Measurements from ENCODE around the gene FNDC11. TPM values are rescaled to one million over a fixed set of nuclear protein-coding genes. Genes with fewer than 3 reads are reported as not detected.

Gene FNDC11
- total RNA-seq, 1 experiment from 2014 or later: 0.48 TPM

DNA sequence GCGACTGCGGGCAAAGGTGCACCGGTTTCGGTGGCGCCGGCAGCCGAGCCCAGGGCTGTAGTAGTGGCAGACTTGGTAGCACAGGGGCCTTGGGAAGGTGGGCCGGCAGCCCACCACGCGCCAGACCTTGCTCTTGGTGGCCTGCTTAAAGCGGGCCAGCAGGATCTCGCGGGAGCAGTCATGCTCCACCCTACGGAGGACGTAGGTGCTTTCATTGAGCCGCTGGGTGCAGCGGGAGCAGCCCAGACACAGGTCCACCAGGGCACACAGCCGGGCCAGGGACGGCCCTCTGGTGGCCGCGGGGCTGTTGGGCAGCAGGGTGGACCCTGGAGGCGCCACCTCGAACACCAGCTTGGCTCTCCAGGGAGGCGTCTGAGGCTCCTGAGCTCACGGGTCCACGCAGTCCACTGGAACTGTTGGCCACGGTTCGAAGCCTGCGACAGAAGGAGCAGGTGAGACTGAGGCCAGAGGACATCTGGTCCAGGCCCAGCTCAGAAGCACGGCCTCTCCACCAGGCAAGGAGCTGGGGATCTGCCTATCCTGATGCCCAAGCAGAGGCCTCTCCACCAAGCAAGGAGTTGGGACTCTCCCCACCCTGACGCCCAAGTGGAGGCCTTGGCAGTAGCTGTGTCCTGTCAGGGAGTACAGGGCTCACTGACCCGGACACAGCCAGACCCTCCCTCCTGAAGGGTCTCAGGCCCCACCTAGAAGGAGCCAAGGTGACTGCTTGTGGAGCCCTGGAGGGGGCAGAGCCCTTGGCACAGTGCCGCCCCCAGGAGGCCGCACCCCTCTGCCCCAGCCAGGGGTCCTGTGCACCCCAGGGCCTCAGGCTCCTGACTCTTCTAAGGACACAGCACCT is 19.1 kb downstream of the FNDC11 start:
- no peak overlapping the region for H3K27ac ChIP-seq (ENCODE audit: low read length)
- H3K9ac ChIP-seq (ENCODE audit: low read length): peak overlapping the region; percentile 80

GRCh38 chr20:63573647-63574131 is 19.7 kb downstream of the FNDC11 start:
- Histone ChIP-seq H4K20me1 (ENCODE audit: insufficient read depth, low read depth, low read length) (0 out of 2 replicates have a peak, but pooled peaks cover 11% of the 10 kb centered on the region), H3K36me3 (ENCODE audit: insufficient read depth, low read length) (no peaks in the 10 kb centered on the region), H3K9me2 (replicated peaks; ENCODE audit: insufficient read depth, low read length) (no peaks in the 10 kb centered on the region), H3K9me3 (ENCODE audit: low read length) (no peaks in the 10 kb centered on the region), H3K27me3 (ENCODE audit: low read length) (no peaks in the 10 kb centered on the region), H2AFZ (ENCODE audit: low read length) (no peak overlapping the region), H3K4me3 (ENCODE audit: low read length) (peak overlapping the region; percentile 90), H3K79me2 (ENCODE audit: low read length) (no peaks in the 10 kb centered on the region), H3K9ac (ENCODE audit: low read length) (peak overlapping the region; percentile 80), H3K27ac (ENCODE audit: low read length) (no peak overlapping the region), H3K4me1 (ENCODE audit: low read length) (peaks cover 12% of the 10 kb centered on the region), H3K4me2 (ENCODE audit: low read depth, low read length, poor library complexity, severe bottlenecking) (peak overlapping the region; percentile 97)
- peak; percentile 60 for DNase-seq

More for the DNA sequence above, 19.1 kb downstream of the FNDC11 start:
- Histone ChIP-seq H3K79me2 (ENCODE audit: low read length) (no peaks in the 10 kb centered on the region), H3K4me1 (ENCODE audit: low read length) (peaks cover 12% of the 10 kb centered on the region), H4K20me1 (ENCODE audit: insufficient read depth, low read depth, low read length) (0 out of 2 replicates have a peak, but pooled peaks cover 11% of the 10 kb centered on the region), H3K9me3 (ENCODE audit: low read length) (no peaks in the 10 kb centered on the region), H2AFZ (ENCODE audit: low read length) (no peak overlapping the region), H3K27me3 (ENCODE audit: low read length) (no peaks in the 10 kb centered on the region), H3K9me2 (replicated peaks; ENCODE audit: insufficient read depth, low read length) (no peaks in the 10 kb centered on the region), H3K4me2 (ENCODE audit: low read depth, low read length, poor library complexity, severe bottlenecking) (peak overlapping the region; percentile 97), H3K36me3 (ENCODE audit: insufficient read depth, low read length) (no peaks in the 10 kb centered on the region), H3K4me3 (ENCODE audit: low read length) (peak overlapping the region; percentile 90)
- peak; percentile 38 for DNase-seq

DNA sequence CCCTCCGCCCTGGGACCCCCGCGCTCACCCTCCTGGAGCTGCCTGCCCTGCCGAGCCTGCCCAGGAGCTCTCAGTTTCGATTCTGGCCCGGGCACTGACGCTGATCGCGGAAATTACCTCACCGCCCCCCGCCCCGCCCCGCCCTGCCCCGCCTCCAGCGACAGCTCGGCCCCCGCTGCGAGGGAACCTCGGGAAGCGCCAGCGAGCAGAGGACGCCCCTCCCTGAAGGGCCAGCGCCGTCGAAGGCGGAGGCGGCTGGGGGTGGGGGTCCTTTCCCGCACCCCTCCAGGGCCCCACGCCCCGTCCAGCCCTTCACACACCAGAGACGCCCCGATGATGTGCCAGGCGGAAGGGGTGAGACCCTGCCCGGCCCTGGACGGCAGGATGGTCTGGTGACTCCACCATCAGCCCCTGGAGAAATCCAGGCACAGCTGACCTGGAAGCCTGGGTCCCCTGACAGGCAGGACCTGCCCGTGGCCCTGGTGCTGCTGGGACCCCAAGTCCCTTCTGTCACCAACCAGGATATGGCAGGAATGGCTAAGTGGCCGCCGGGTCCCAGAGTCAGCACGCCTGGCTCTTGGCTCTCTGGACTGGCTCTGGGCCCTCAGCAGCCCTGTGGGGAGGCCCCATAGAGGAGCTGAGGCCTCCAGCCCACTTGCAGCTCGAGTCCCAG is 20.3 kb downstream of the FNDC11 start, which contains the start of gene HELZ2:
Gene HELZ2 (minus strand): TSS at position 84 of the 673 bp plus-strand sequence. CDS start 1,854 bp downstream, outside the sequence.
- Histone ChIP-seq H4K20me1 (ENCODE audit: insufficient read depth, low read depth, low read length) (0 out of 2 replicates have a peak, but pooled peaks cover 10% of the 10 kb centered on the region), H3K9ac (ENCODE audit: low read length) (peak within 1 kb of the TSS; percentile 80), H3K9me3 (ENCODE audit: low read length) (no peaks in the 10 kb centered on the region), H3K79me2 (ENCODE audit: low read length) (no peaks in the 10 kb centered on the region), H3K4me2 (ENCODE audit: low read depth, low read length, poor library complexity, severe bottlenecking) (peak within 1 kb of the TSS; percentile 97), H3K36me3 (ENCODE audit: insufficient read depth, low read length) (no peaks in the 10 kb centered on the region), H3K4me1 (ENCODE audit: low read length) (peaks cover 12% of the 10 kb centered on the region), H3K9me2 (replicated peaks; ENCODE audit: insufficient read depth, low read length) (no peaks in the 10 kb centered on the region), H2AFZ (ENCODE audit: low read length) (peak within 1 kb of the TSS; percentile 78; the same call in 1 of the 2 replicates), H3K27ac (ENCODE audit: low read length) (no peak within 1 kb of the TSS), H3K27me3 (ENCODE audit: low read length) (no peaks in the 10 kb centered on the region), H3K4me3 (ENCODE audit: low read length) (peak within 1 kb of the TSS; percentile 90)
- peak; percentile 85 for DNase-seq

DNA sequence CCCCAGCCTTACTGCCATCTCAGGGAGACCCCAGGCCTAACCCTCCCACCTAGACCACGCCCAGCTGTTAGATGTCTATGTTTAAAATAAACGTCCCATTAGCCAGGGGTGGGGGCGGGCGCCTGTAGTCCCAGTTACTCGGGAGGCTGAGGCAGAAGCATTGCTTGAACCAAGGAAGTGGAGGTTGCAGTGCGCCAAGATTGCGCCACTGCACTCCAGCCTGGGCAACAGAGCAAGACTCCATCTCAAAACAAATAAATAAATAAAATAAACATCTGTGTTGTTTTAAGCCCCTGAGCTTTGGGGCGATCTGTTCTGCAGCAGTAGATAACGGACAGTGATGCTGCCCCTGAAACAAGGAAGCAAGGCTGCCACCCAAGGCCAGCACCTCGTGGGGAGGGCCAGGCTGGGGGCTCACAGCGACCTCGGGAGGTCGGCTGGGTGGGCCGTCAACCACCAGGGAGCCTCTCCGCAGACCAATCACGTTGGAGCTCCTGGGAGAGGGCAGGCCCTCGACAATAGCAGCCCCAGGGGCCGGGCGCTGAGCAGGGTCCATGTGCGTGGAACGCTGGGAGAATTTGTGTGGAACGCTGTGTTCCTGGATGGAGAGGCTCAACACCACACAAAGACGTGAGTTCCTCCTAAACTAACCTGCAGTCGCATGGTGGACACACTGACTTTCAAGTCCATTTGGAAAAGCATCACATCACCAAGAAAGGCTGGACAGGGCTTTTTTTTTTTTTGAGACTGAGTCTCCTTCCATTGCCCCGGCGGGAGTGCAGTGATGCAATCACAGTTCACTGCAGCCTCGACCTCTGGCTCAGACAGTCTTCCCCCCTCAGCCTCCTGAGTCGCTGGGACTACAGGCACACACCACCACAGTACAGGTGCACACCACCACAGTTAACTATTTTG is 21.1 kb downstream of the FNDC11 start:
- Histone ChIP-seq H3K9ac (ENCODE audit: low read length) (no peak overlapping the region), H3K27ac (ENCODE audit: low read length) (no peak overlapping the region), H3K4me2 (ENCODE audit: low read depth, low read length, poor library complexity, severe bottlenecking) (no peak overlapping the region), H3K4me3 (ENCODE audit: low read length) (no peak overlapping the region), H3K27me3 (ENCODE audit: low read length) (no peaks in the 10 kb centered on the region), H4K20me1 (ENCODE audit: insufficient read depth, low read depth, low read length) (0 out of 2 replicates have a peak, but pooled peaks cover 8% of the 10 kb centered on the region), H2AFZ (ENCODE audit: low read length) (no peak overlapping the region), H3K4me1 (ENCODE audit: low read length) (peaks cover 12% of the 10 kb centered on the region), H3K9me2 (replicated peaks; ENCODE audit: insufficient read depth, low read length) (no peaks in the 10 kb centered on the region), H3K9me3 (ENCODE audit: low read length) (no peaks in the 10 kb centered on the region), H3K36me3 (ENCODE audit: insufficient read depth, low read length) (no peaks in the 10 kb centered on the region), H3K79me2 (ENCODE audit: low read length) (no peaks in the 10 kb centered on the region)
- DNase-seq: no peak

DNA sequence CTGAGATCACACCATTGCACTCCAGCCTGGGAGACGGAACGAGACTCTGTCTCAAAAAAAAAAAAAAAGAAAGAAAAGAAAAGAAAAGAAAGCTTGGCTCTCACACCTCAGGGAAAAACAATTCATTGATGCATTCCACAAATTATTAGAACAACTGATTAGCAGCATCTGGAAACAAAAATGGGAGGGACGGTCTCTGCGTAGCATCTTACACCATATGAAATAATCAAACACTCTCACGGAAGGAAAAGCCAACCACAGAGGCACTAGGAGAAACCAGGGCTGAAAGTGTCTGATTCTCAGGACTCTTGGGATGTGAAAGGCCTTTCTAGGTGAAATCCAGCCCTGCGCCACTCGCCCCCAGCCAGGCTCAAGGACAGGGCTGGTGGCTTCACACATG is 22.4 kb downstream of the FNDC11 start:
- Histone ChIP-seq H3K4me1 (ENCODE audit: low read length) (peaks cover 12% of the 10 kb centered on the region), H3K9me2 (replicated peaks; ENCODE audit: insufficient read depth, low read length) (no peaks in the 10 kb centered on the region), H3K27me3 (ENCODE audit: low read length) (no peaks in the 10 kb centered on the region), H2AFZ (ENCODE audit: low read length) (no peak overlapping the region), H3K4me2 (ENCODE audit: low read depth, low read length, poor library complexity, severe bottlenecking) (no peak overlapping the region), H3K36me3 (ENCODE audit: insufficient read depth, low read length) (no peaks in the 10 kb centered on the region), H4K20me1 (ENCODE audit: insufficient read depth, low read depth, low read length) (peaks cover 15% of the 10 kb centered on the region; the same call in 1 of the 2 replicates), H3K27ac (ENCODE audit: low read length) (no peak overlapping the region), H3K9ac (ENCODE audit: low read length) (no peak overlapping the region), H3K79me2 (ENCODE audit: low read length) (no peaks in the 10 kb centered on the region), H3K9me3 (ENCODE audit: low read length) (no peaks in the 10 kb centered on the region), H3K4me3 (ENCODE audit: low read length) (no peak overlapping the region)
- DNase-seq: no peak

- Histone ChIP-seq H3K4me2 (ENCODE audit: low read depth, low read length, poor library complexity, severe bottlenecking) (no peak overlapping the region), H3K9me3 (ENCODE audit: low read length) (no peaks in the 10 kb centered on the region), H3K4me1 (ENCODE audit: low read length) (peaks cover 12% of the 10 kb centered on the region), H3K9me2 (replicated peaks; ENCODE audit: insufficient read depth, low read length) (no peaks in the 10 kb centered on the region), H4K20me1 (ENCODE audit: insufficient read depth, low read depth, low read length) (peaks cover 17% of the 10 kb centered on the region; the same call in 1 of the 2 replicates), H3K79me2 (ENCODE audit: low read length) (no peaks in the 10 kb centered on the region), H3K4me3 (ENCODE audit: low read length) (no peak overlapping the region), H3K27ac (ENCODE audit: low read length) (no peak overlapping the region), H3K36me3 (ENCODE audit: insufficient read depth, low read length) (no peaks in the 10 kb centered on the region), H2AFZ (ENCODE audit: low read length) (no peak overlapping the region), H3K27me3 (ENCODE audit: low read length) (no peaks in the 10 kb centered on the region), H3K9ac (ENCODE audit: low read length) (no peak overlapping the region)
- DNase-seq: no peak
These were observed 23.4 kb downstream of the FNDC11 start for GRCh38 chr20:63577317-63577894.

DNA sequence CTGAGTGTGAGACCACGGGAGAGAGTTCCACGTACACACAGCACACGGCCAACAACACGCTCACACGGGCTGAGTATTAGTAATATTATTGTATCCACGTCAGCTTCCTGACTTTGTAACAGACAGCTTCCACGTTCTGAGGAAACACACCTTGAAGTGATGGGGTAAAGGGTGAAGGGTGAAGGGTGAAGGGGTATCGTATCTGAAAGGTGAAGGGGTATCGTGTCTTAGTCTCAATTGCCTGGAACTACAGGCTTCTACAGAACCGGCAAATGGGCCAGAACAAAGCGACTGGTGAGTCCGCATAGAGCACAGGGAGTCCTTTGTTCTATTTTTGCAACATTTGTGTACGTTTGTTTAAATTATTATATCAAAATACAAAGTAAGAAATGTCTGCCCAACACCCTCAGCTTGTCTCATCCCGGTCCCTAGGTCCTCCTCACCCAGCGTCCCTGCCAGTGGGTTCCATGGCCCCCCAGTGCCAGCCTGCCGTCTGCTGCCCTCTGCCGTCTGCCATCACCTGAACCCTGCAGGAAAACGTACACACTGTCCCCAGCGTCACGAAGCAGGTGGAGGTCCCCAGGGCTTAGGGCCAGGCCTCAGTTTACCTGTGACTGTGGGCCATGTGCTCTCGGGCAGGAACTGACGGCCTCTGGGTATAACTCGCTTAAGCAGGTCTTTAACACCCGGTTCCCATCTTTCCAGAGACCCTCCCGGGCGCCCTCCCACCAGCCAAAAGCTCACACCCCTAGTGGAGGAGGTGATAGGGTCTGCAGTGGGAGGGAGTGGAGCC is 24.5 kb downstream of the FNDC11 start:
- DNase-seq: no peak
- Histone ChIP-seq H3K27me3 (ENCODE audit: low read length) (no peaks in the 10 kb centered on the region), H3K9me2 (replicated peaks; ENCODE audit: insufficient read depth, low read length) (no peaks in the 10 kb centered on the region), H4K20me1 (ENCODE audit: insufficient read depth, low read depth, low read length) (peaks cover 11% of the 10 kb centered on the region; the same call in 1 of the 2 replicates), H3K4me3 (ENCODE audit: low read length) (no peak overlapping the region), H3K4me1 (ENCODE audit: low read length) (peaks cover 7% of the 10 kb centered on the region), H3K9me3 (ENCODE audit: low read length) (no peaks in the 10 kb centered on the region), H3K27ac (ENCODE audit: low read length) (no peak overlapping the region), H3K9ac (ENCODE audit: low read length) (no peak overlapping the region), H3K79me2 (ENCODE audit: low read length) (no peaks in the 10 kb centered on the region), H3K4me2 (ENCODE audit: low read depth, low read length, poor library complexity, severe bottlenecking) (no peak overlapping the region), H3K36me3 (ENCODE audit: insufficient read depth, low read length) (no peaks in the 10 kb centered on the region), H2AFZ (ENCODE audit: low read length) (no peak overlapping the region)

Data from Karpas-422 (cell line).